Stimulated activated CD4-positive, alpha-beta T cell treated with anti-CD3 and anti-CD28 coated beads, Interleukin-4, amount 100 ng/mL, for 4 hours (primary cell): ENCODE data around the gene ATG7.
"Not testable (repeated sequence)": the region's sequence is repeated elsewhere in the genome, so short reads cannot be mapped to it uniquely, and the experiment has no call there.

ENCODE experiments used
- DNase-seq, 2 experiments: peaks; one replicate each; pipeline ENCODE4 v3.0.0-alpha.2; 2020

Gene ATG7

GRCh38 chr3:11435440-11436165, 163.4 kb downstream of the ATG7 start:
- no peak for DNase-seq

- DNase-seq = no peak
Measured at GRCh38 chr3:11436775-11437174, 164.6 kb downstream of the ATG7 start.

- DNase-seq = no peak
Measured at GRCh38 chr3:11437506-11437905, 165.3 kb downstream of the ATG7 start.

- no peak for DNase-seq
Measured at GRCh38 chr3:11438646-11439045, 166.4 kb downstream of the ATG7 start.

- not testable (repeated sequence) for DNase-seq
Measured at GRCh38 chr3:11441346-11441745, 169.1 kb downstream of the ATG7 start.

- no peak for DNase-seq
Measured at GRCh38 chr3:11444404-11444803, 172.2 kb downstream of the ATG7 start.

GRCh38 chr3:11445193-11445592, 173.0 kb downstream of the ATG7 start:
- DNase-seq = not testable (repeated sequence)

- no peak for DNase-seq
Measured at GRCh38 chr3:11445883-11446282, 173.7 kb downstream of the ATG7 start.

GRCh38 chr3:11447584-11448200, 175.5 kb downstream of the ATG7 start:
- no peak for DNase-seq

GRCh38 chr3:11450015-11450414, 177.8 kb downstream of the ATG7 start:
- DNase-seq = no peak

GRCh38 chr3:11452312-11452711, 180.1 kb downstream of the ATG7 start:
- DNase-seq = no peak

GRCh38 chr3:11452885-11453847, 181.0 kb downstream of the ATG7 start:
- DNase-seq = no peak

GRCh38 chr3:11455956-11456355, 183.8 kb downstream of the ATG7 start:
- DNase-seq = no peak

GRCh38 chr3:11457135-11457534, 184.9 kb downstream of the ATG7 start:
- DNase-seq = no peak

- DNase-seq = no peak
Measured at GRCh38 chr3:11459186-11459824, 187.1 kb downstream of the ATG7 start.

GRCh38 chr3:11461226-11461625, 189.0 kb downstream of the ATG7 start:
- DNase-seq = no peak

GRCh38 chr3:11462673-11463072, 190.5 kb downstream of the ATG7 start:
- DNase-seq = not testable (repeated sequence)

GRCh38 chr3:11463591-11463990, 191.4 kb downstream of the ATG7 start:
- DNase-seq = no peak

- no peak for DNase-seq
Measured at GRCh38 chr3:11464356-11464755, 192.2 kb downstream of the ATG7 start.

GRCh38 chr3:11465744-11466616, 193.8 kb downstream of the ATG7 start:
- no peak for DNase-seq

- DNase-seq = no peak
Measured at GRCh38 chr3:11467875-11468274, 195.7 kb downstream of the ATG7 start.
